Measurements from ENCODE around the gene UBXN4.
"Not testable (repeated sequence)": the region's sequence is repeated elsewhere in the genome, so short reads cannot be mapped to it uniquely, and the experiment has no call there.

UBXN4 gene

DNA sequence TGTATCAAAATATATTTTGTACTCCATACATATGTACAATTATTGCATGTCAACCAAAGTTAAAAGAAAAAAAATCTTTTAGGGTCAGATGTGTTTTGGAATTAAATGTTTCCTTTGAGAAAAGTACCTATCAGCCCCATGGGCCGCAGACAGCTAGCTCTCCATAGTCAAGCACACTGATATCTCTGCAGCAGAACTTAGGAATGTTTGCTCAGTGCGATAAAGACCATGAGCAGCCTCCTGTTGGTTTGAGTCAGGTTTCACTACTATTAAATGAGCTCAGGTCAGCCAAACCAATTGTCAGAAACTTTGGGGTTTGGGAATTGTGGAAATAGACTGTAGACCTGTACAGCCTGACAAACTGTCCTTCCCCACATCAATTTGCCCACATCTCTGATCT, 61.6 kb downstream of the UBXN4 start:
- H3K9ac ChIP-seq (ENCODE audit: low read length in 2 of 2): no peak overlapping the region
- no peaks in the 10 kb centered on the region for H3K4me1 ChIP-seq (ENCODE audit: control insufficient read depth, insufficient read depth, low read length)
- no peak overlapping the region for H3K27ac ChIP-seq (ENCODE audit: low read length)
- no peaks in the 10 kb centered on the region for H3K36me3 ChIP-seq (ENCODE audit: control insufficient read depth in 2 of 2, insufficient read depth in 2 of 2, low read length in 2 of 2)
- no peaks in the 10 kb centered on the region for H3K9me3 ChIP-seq (ENCODE audit: control insufficient read depth in 2 of 2, low read length in 2 of 2)
- no peaks in the 10 kb centered on the region for H3K27me3 ChIP-seq (ENCODE audit: control insufficient read depth in 1 of 2, insufficient read depth in 2 of 2, low read length in 2 of 2)
- no peak overlapping the region for H3K4me3 ChIP-seq (ENCODE audit: low read length in 2 of 2)

- not testable (repeated sequence) for H3K27ac ChIP-seq (ENCODE audit: low read length); H3K27me3 ChIP-seq (ENCODE audit: control insufficient read depth in 1 of 2, insufficient read depth in 2 of 2, low read length in 2 of 2); H3K4me1 ChIP-seq (ENCODE audit: control insufficient read depth, insufficient read depth, low read length); H3K4me3 ChIP-seq (ENCODE audit: low read length in 2 of 2); H3K36me3 ChIP-seq (ENCODE audit: control insufficient read depth in 2 of 2, insufficient read depth in 2 of 2, low read length in 2 of 2); H3K9ac ChIP-seq (ENCODE audit: low read length in 2 of 2); H3K9me3 ChIP-seq (ENCODE audit: control insufficient read depth in 2 of 2, low read length in 2 of 2)
Measured at GRCh38 chr2:135807874-135808273, 66.2 kb downstream of the UBXN4 start.

DNA sequence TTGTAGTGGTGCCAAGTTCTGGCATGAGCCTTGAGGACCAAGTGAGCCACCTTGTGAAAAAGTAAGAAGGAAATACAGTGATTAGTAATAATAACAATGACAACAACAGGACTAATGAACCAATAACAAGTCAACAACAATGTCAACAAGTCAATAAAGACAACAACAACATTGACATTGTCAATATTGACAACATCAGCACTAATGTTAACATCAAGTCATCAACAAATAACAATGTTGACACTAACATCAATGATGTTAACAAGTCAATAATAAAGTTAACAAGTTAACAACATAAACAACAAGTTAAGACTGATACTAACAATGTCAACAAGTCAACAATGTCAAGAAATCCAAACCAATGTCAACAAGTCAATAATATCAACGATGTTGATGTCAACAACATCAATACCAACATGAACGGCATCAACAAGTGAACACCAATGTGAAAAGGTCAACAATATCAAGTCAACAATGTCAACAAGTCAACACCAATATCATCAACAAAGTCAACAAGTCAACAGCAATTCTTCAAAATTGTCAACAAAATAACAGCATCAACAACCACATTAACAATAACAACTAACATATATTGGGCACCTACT, 71.4 kb downstream of the UBXN4 start:
- Histone ChIP-seq H3K27ac (ENCODE audit: low read length) (no peak overlapping the region), H3K27me3 (ENCODE audit: control insufficient read depth in 1 of 2, insufficient read depth in 2 of 2, low read length in 2 of 2) (no peaks in the 10 kb centered on the region), H3K4me1 (ENCODE audit: control insufficient read depth, insufficient read depth, low read length) (no peaks in the 10 kb centered on the region), H3K9me3 (ENCODE audit: control insufficient read depth in 2 of 2, low read length in 2 of 2) (no peaks in the 10 kb centered on the region), H3K4me3 (ENCODE audit: low read length in 2 of 2) (no peak overlapping the region), H3K9ac (ENCODE audit: low read length in 2 of 2) (no peak overlapping the region), H3K36me3 (ENCODE audit: control insufficient read depth in 2 of 2, insufficient read depth in 2 of 2, low read length in 2 of 2) (no peaks in the 10 kb centered on the region)

DNA sequence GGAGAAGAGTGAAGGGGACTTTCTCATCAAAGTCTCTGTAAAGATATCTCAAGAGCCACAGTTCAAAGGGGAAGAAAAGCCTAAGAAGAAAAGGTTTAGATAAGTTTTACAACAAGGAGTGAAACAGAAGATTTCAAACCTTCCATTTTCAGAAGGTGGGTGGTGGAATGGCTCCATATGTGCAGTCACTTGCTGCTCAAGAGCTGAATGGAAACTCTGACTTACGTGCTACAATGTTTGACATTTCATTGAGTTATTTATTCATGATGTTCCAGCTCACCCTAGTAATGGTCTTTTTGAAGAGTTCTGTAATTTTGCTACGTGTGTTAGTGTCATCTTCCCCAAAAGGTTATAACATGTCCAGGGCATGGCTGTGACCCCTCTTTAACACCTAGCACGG, 73.6 kb downstream of the UBXN4 start:
- no peak overlapping the region for H3K27ac ChIP-seq (ENCODE audit: low read length)
- no peaks in the 10 kb centered on the region for H3K4me1 ChIP-seq (ENCODE audit: control insufficient read depth, insufficient read depth, low read length)
- H3K36me3 ChIP-seq (ENCODE audit: control insufficient read depth in 2 of 2, insufficient read depth in 2 of 2, low read length in 2 of 2): no peaks in the 10 kb centered on the region
- H3K9ac ChIP-seq (ENCODE audit: low read length in 2 of 2): no peak overlapping the region
- H3K9me3 ChIP-seq (ENCODE audit: control insufficient read depth in 2 of 2, low read length in 2 of 2): no peaks in the 10 kb centered on the region
- H3K27me3 ChIP-seq (ENCODE audit: control insufficient read depth in 1 of 2, insufficient read depth in 2 of 2, low read length in 2 of 2): no peaks in the 10 kb centered on the region
- H3K4me3 ChIP-seq (ENCODE audit: low read length in 2 of 2): no peak overlapping the region

GRCh38 chr2:135817466-135817865, 75.8 kb downstream of the UBXN4 start:
- no peaks in the 10 kb centered on the region for H3K27me3 ChIP-seq (ENCODE audit: control insufficient read depth in 1 of 2, insufficient read depth in 2 of 2, low read length in 2 of 2)
- H3K27ac ChIP-seq (ENCODE audit: low read length): no peak overlapping the region
- no peak overlapping the region for H3K9ac ChIP-seq (ENCODE audit: low read length in 2 of 2)
- H3K4me1 ChIP-seq (ENCODE audit: control insufficient read depth, insufficient read depth, low read length): no peaks in the 10 kb centered on the region
- H3K9me3 ChIP-seq (ENCODE audit: control insufficient read depth in 2 of 2, low read length in 2 of 2): peaks cover 0 to 1% of the 10 kb centered on the region in 2 donors
- no peaks in the 10 kb centered on the region for H3K36me3 ChIP-seq (ENCODE audit: control insufficient read depth in 2 of 2, insufficient read depth in 2 of 2, low read length in 2 of 2)
- no peak overlapping the region for H3K4me3 ChIP-seq (ENCODE audit: low read length in 2 of 2)

- H3K27ac ChIP-seq (ENCODE audit: low read length): no peak overlapping the region
Measured at GRCh38 chr2:135817951-135818350, 76.3 kb downstream of the UBXN4 start.

DNA sequence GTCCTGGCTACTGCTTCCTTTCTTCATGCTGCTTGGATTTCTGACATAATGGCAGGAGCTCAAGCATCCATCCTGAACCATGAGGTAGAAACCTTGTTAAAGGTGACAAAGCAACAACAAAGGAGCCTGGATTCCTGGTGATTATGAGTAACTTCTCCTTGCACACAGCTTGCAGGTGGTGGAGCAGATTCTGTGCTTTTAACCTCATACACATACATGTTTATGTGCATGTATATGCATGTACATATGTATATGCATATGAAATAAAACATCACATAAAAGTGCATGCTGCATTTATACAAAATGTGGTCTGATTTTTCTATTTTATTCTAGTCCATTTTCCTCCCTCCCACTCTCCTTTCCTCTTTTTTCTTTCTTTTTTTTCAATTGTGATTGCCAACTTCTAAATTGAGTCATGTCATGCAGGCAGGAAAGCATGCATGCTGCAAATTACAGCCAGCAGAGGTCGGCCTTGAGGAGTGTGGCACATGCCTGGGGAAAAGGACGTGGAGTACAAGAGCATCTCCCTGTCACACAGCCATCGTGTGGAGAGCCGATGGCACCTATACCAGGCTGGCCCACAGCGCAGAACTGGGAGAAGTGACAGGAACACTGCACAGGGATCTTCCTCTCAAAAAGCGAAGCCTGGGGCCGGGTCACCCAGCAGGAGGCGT, 77.4 kb downstream of the UBXN4 start:
- H3K9me3 ChIP-seq (ENCODE audit: control insufficient read depth in 2 of 2, low read length in 2 of 2): peaks cover 10 to 13% of the 10 kb centered on the region in 2 donors
- no peaks in the 10 kb centered on the region for H3K27me3 ChIP-seq (ENCODE audit: control insufficient read depth in 1 of 2, insufficient read depth in 2 of 2, low read length in 2 of 2)
- no peak overlapping the region for H3K27ac ChIP-seq (ENCODE audit: low read length)
- no peak overlapping the region for H3K9ac ChIP-seq (ENCODE audit: low read length in 2 of 2)
- no peaks in the 10 kb centered on the region for H3K36me3 ChIP-seq (ENCODE audit: control insufficient read depth in 2 of 2, insufficient read depth in 2 of 2, low read length in 2 of 2)
- H3K4me3 ChIP-seq (ENCODE audit: low read length in 2 of 2): no peak overlapping the region
- no peaks in the 10 kb centered on the region for H3K4me1 ChIP-seq (ENCODE audit: control insufficient read depth, insufficient read depth, low read length)

More at GRCh38 chr2:135817951-135818350, 76.3 kb downstream of the UBXN4 start:
- Histone ChIP-seq H3K4me1 (ENCODE audit: control insufficient read depth, insufficient read depth, low read length) (no peaks in the 10 kb centered on the region), H3K9me3 (ENCODE audit: control insufficient read depth in 2 of 2, low read length in 2 of 2) (peaks cover 3% of the 10 kb centered on the region in 2 donors), H3K9ac (ENCODE audit: low read length in 2 of 2) (no peak overlapping the region), H3K4me3 (ENCODE audit: low read length in 2 of 2) (no peak overlapping the region), H3K27me3 (ENCODE audit: control insufficient read depth in 1 of 2, insufficient read depth in 2 of 2, low read length in 2 of 2) (no peaks in the 10 kb centered on the region), H3K36me3 (ENCODE audit: control insufficient read depth in 2 of 2, insufficient read depth in 2 of 2, low read length in 2 of 2) (no peaks in the 10 kb centered on the region)

GRCh38 chr2:135820003-135820618, 78.5 kb downstream of the UBXN4 start:
- H3K4me1 ChIP-seq (ENCODE audit: control insufficient read depth, insufficient read depth, low read length): no peaks in the 10 kb centered on the region
- H3K27ac ChIP-seq (ENCODE audit: low read length): no peak overlapping the region
- no peak overlapping the region for H3K9ac ChIP-seq (ENCODE audit: low read length in 2 of 2)
- peaks cover 10 to 13% of the 10 kb centered on the region in 2 donors for H3K9me3 ChIP-seq (ENCODE audit: control insufficient read depth in 2 of 2, low read length in 2 of 2)
- no peaks in the 10 kb centered on the region for H3K27me3 ChIP-seq (ENCODE audit: control insufficient read depth in 1 of 2, insufficient read depth in 2 of 2, low read length in 2 of 2)
- H3K36me3 ChIP-seq (ENCODE audit: control insufficient read depth in 2 of 2, insufficient read depth in 2 of 2, low read length in 2 of 2): no peaks in the 10 kb centered on the region
- H3K4me3 ChIP-seq (ENCODE audit: low read length in 2 of 2): no peak overlapping the region

DNA sequence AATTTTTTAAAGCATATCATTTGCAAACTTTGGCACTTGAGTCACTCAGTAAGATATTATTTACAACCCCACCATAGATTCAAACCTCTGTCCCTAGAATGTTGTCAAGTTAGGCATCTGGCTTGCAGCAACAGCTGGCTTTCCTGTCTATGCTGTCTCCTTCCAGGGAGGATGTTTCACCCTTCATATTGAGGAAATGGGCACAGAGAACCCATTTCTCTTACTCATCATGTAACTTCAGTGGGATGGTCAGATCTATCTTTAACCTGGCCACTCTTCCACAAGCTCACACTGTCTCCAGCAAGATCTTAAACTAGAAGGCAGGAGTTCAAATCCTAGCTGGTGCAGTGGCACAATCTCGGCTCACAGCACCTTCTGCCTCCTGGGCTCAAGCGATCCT, 79.5 kb downstream of the UBXN4 start:
- H3K4me3 ChIP-seq (ENCODE audit: low read length in 2 of 2): no peak overlapping the region
- H3K27ac ChIP-seq (ENCODE audit: low read length): no peak overlapping the region
- no peak overlapping the region for H3K9ac ChIP-seq (ENCODE audit: low read length in 2 of 2)
- peaks cover 10 to 13% of the 10 kb centered on the region in 2 donors for H3K9me3 ChIP-seq (ENCODE audit: control insufficient read depth in 2 of 2, low read length in 2 of 2)
- H3K27me3 ChIP-seq (ENCODE audit: control insufficient read depth in 1 of 2, insufficient read depth in 2 of 2, low read length in 2 of 2): no peaks in the 10 kb centered on the region
- no peaks in the 10 kb centered on the region for H3K4me1 ChIP-seq (ENCODE audit: control insufficient read depth, insufficient read depth, low read length)
- H3K36me3 ChIP-seq (ENCODE audit: control insufficient read depth in 2 of 2, insufficient read depth in 2 of 2, low read length in 2 of 2): no peaks in the 10 kb centered on the region

DNA sequence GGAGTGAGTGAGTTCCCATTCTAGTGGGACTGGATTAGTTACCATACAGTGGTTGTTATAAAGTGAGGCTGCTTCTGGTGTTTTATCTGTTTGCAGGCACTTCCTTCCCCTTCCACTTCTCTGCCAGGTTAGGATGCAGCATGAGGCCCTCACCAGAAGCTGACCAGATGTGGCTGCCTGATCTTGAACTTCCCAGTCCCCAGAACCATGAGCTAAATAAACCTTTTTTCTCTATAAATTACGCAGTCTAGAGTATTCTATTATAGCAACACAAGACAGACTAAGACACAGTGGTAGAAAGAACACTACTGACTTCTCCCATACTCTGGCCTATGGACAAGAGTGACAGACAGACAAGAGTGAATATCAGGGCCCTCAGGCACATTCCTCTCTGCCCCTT, 81.2 kb downstream of the UBXN4 start:
- H3K4me3 ChIP-seq (ENCODE audit: low read length in 2 of 2): no peak overlapping the region
- H3K9ac ChIP-seq (ENCODE audit: low read length in 2 of 2): no peak overlapping the region
- no peaks in the 10 kb centered on the region for H3K36me3 ChIP-seq (ENCODE audit: control insufficient read depth in 2 of 2, insufficient read depth in 2 of 2, low read length in 2 of 2)
- H3K4me1 ChIP-seq (ENCODE audit: control insufficient read depth, insufficient read depth, low read length): no peaks in the 10 kb centered on the region
- H3K27ac ChIP-seq (ENCODE audit: low read length): no peak overlapping the region
- no peaks in the 10 kb centered on the region for H3K27me3 ChIP-seq (ENCODE audit: control insufficient read depth in 1 of 2, insufficient read depth in 2 of 2, low read length in 2 of 2)
- peaks cover 10 to 13% of the 10 kb centered on the region in 2 donors for H3K9me3 ChIP-seq (ENCODE audit: control insufficient read depth in 2 of 2, low read length in 2 of 2)

- Histone ChIP-seq H3K27me3 (ENCODE audit: control insufficient read depth in 1 of 2, insufficient read depth in 2 of 2, low read length in 2 of 2) (no peaks in the 10 kb centered on the region), H3K4me1 (ENCODE audit: control insufficient read depth, insufficient read depth, low read length) (no peaks in the 10 kb centered on the region), H3K36me3 (ENCODE audit: control insufficient read depth in 2 of 2, insufficient read depth in 2 of 2, low read length in 2 of 2) (no peaks in the 10 kb centered on the region), H3K9me3 (ENCODE audit: control insufficient read depth in 2 of 2, low read length in 2 of 2) (peaks cover 10 to 13% of the 10 kb centered on the region in 2 donors), H3K9ac (ENCODE audit: low read length in 2 of 2) (no peak overlapping the region), H3K27ac (ENCODE audit: low read length) (no peak overlapping the region), H3K4me3 (ENCODE audit: low read length in 2 of 2) (no peak overlapping the region)
Measured at GRCh38 chr2:135825131-135825530, 83.5 kb downstream of the UBXN4 start.
